HEK293 (cell line): ENCODE data around the gene PPP1R8.

Source experiments
- CTCF ChIA-PET: fragments of 350-600 bp; formaldehyde crosslinking; extraction: SDS; loops from one replicate; lab custom pipeline; 2021; ENCODE audit warnings: antibody characterized with exemption; lab: Yijun Ruan, JAX
- POLR2A ChIA-PET: fragments of 300-600 bp; formaldehyde crosslinking; extraction: SDS; loops from one replicate; lab custom pipeline; 2020; ENCODE audit warnings: antibody characterized with exemption, inconsistent platforms; lab: Yijun Ruan, JAX
- H3K27ac ChIP-seq: fragments of 200-500 bp; sonication (Bioruptor generic); 2 replicates; pipeline ENCODE4 v1.5.1; 2014; ENCODE audit warnings: low read depth, low read length, control low read depth, inconsistent platforms; ENCODE audit errors: extremely low read depth
- H3K36me3 ChIP-seq, 2 experiments: fragments of 200-500 bp in 1 of 2; sonication (Bioruptor generic) in 1 of 2; 1 replicate in 1 of 2; 2 replicates in 1 of 2; pipeline ENCODE4 v1.5.1; 2014 to 2017; ENCODE audit warnings: inconsistent platforms in 2 of 2, low read length in 2 of 2; ENCODE audit not compliant: control insufficient read depth in 2 of 2, insufficient read depth in 1 of 2
- H3K4me1 ChIP-seq: fragments of 200-500 bp; sonication (Bioruptor generic); 2 replicates; pipeline ENCODE4 v1.5.1; 2014; ENCODE audit warnings: mild to moderate bottlenecking, low read length, inconsistent platforms; ENCODE audit not compliant: control insufficient read depth, insufficient read depth
- H3K4me3 ChIP-seq: 2 replicates; pipeline ENCODE4 v1.5.1; 2011; ENCODE audit warnings: low read depth, mild to moderate bottlenecking, control low read depth, low read length, moderate library complexity
- H3K9me3 ChIP-seq: fragments of 200-500 bp; sonication (Bioruptor generic); 2 replicates; pipeline ENCODE4 v1.5.1; 2014; ENCODE audit warnings: low read depth, low read length, inconsistent platforms; ENCODE audit not compliant: control insufficient read depth, insufficient read depth
- GFI1B ChIP-seq: fragments of 450-650 bp; formaldehyde crosslinking; IDR thresholded peaks from 2 replicates; pipeline ENCODE4 v1.5.1; 2016; ENCODE audit warnings: missing biosample characterization, missing genetic modification characterization
- MEIS1 ChIP-seq: sonication (generic); formaldehyde crosslinking; IDR thresholded peaks from 2 replicates; pipeline ENCODE4 v1.8.1; 2022; ENCODE audit warnings: missing genetic modification reagents, mild to moderate bottlenecking, borderline replicate concordance
- SCRT1 ChIP-seq: fragments of 450-650 bp; formaldehyde crosslinking; IDR thresholded peaks from 2 replicates; pipeline ENCODE4 v1.5.1; 2016; ENCODE audit warnings: missing biosample characterization, missing genetic modification characterization, borderline replicate concordance
- SP2 ChIP-seq: fragments of 450-650 bp; formaldehyde crosslinking; IDR thresholded peaks from 2 replicates; pipeline ENCODE4 v1.5.1; 2016; ENCODE audit warnings: missing biosample characterization, missing genetic modification characterization
- ZBTB1 ChIP-seq: fragments of 450-650 bp; formaldehyde crosslinking; IDR thresholded peaks from 2 replicates; pipeline ENCODE4 v1.5.1; 2016; ENCODE audit warnings: missing biosample characterization, missing genetic modification characterization
- ZBTB7A ChIP-seq: fragments of 450-650 bp; formaldehyde crosslinking; IDR thresholded peaks from 2 replicates; pipeline ENCODE4 v1.5.1; 2016; ENCODE audit warnings: low read depth, missing biosample characterization, missing genetic modification characterization
- ZFP3 ChIP-seq: fragments of 450-650 bp; formaldehyde crosslinking; IDR thresholded peaks from 2 replicates; pipeline ENCODE4 v1.5.1; 2016; ENCODE audit warnings: low read depth, missing biosample characterization, missing genetic modification characterization
- ZNF221 ChIP-seq: fragments of 450-650 bp; formaldehyde crosslinking; IDR thresholded peaks from 2 replicates; pipeline ENCODE4 v1.5.1; 2017; ENCODE audit warnings: missing biosample characterization, missing genetic modification characterization, borderline replicate concordance
- ZNF292 ChIP-seq: fragments of 450-650 bp; formaldehyde crosslinking; IDR thresholded peaks from 2 replicates; pipeline ENCODE4 v1.5.1; 2016; ENCODE audit warnings: low read depth, missing biosample characterization, missing genetic modification characterization, borderline replicate concordance
- ZNF311 ChIP-seq: fragments of 450-650 bp; formaldehyde crosslinking; IDR thresholded peaks from 2 replicates; pipeline ENCODE4 v1.5.1; 2017; ENCODE audit warnings: missing biosample characterization, missing genetic modification characterization, borderline replicate concordance
- ZNF335 ChIP-seq: fragments of 450-650 bp; formaldehyde crosslinking; conservative IDR thresholded peaks from 2 replicates; pipeline ENCODE4 v1.5.1; 2016; ENCODE audit warnings: missing biosample characterization, missing genetic modification characterization
- ZNF354C ChIP-seq: fragments of 450-650 bp; formaldehyde crosslinking; IDR thresholded peaks from 2 replicates; pipeline ENCODE4 v1.5.1; 2016; ENCODE audit warnings: missing biosample characterization, missing genetic modification characterization, low read depth, borderline replicate concordance
- ZNF529 ChIP-seq: fragments of 450-650 bp; formaldehyde crosslinking; IDR thresholded peaks from 2 replicates; pipeline ENCODE4 v1.5.1; 2017; ENCODE audit warnings: missing genetic modification characterization, missing biosample characterization; ENCODE audit not compliant: insufficient replicate concordance
- ZNF561 ChIP-seq: fragments of 450-650 bp; IDR thresholded peaks from 2 replicates; pipeline ENCODE4 v1.5.1; 2018; ENCODE audit warnings: missing biosample characterization, missing genetic modification characterization, borderline replicate concordance
- ZNF658 ChIP-seq: fragments of 450-650 bp; formaldehyde crosslinking; IDR thresholded peaks from 2 replicates; pipeline ENCODE4; 2016; ENCODE audit warnings: missing biosample characterization, missing genetic modification characterization
- ZSCAN30 ChIP-seq: fragments of 450-650 bp; IDR thresholded peaks from 2 replicates; pipeline ENCODE4 v1.5.1; 2018; ENCODE audit warnings: missing biosample characterization, mild to moderate bottlenecking, missing genetic modification characterization, moderate library complexity
- TF ChIP-seq, protein P1 (sequence below): fragments of 450-650 bp; formaldehyde crosslinking; IDR thresholded peaks from 2 replicates; pipeline ENCODE4 v1.5.1; 2016; ENCODE audit warnings: missing biosample characterization, missing genetic modification characterization
- TF ChIP-seq, protein P2 (sequence below): IDR thresholded peaks from 2 replicates; pipeline ENCODE4 v1.6.1; 2011; ENCODE audit warnings: mild to moderate bottlenecking, low read depth, low read length, borderline replicate concordance
- TF ChIP-seq, protein P3 (sequence below): fragments of 450-650 bp; formaldehyde crosslinking; IDR thresholded peaks from 2 replicates; pipeline ENCODE4 v1.5.0; 2017; ENCODE audit warnings: missing biosample characterization, missing genetic modification characterization, borderline replicate concordance
- TF ChIP-seq, protein P4 (sequence below): fragments of 450-650 bp; formaldehyde crosslinking; IDR thresholded peaks from 2 replicates; pipeline ENCODE4 v1.5.1; 2016; ENCODE audit warnings: missing biosample characterization, missing genetic modification characterization
- TF ChIP-seq, protein P5 (sequence below): fragments of 450-650 bp; formaldehyde crosslinking; IDR thresholded peaks from 2 replicates; pipeline ENCODE4 v1.5.1; 2016; ENCODE audit warnings: missing biosample characterization, missing genetic modification characterization

Gene PPP1R8

GRCh38 chr1:27835046-27835445 lies 4.5 kb downstream of the PPP1R8 start (continued):
- no peak for TF ChIP-seq ZNF292 (tag by site-specific recombination)

DNA sequence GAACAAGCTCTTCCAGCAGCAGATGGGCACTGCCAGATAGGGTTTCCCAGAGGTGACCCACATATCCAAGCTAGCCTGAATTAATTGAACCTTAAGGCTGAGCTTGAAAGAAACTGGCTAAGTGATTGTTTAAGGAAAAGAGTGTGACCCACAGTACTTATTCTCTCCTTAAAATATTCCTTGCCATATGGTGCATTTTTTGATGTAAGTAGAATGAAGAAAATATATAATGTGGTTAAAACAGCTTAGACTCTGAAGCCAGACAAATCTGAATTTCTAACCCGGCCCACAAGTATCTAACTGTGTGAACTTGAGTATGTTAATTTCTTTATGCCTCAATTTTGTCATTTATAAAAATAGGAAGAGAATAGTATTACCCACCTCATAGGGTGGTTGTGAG lies 4.9 kb downstream of the PPP1R8 start:
- ChIA-PET CTCF (interaction anchor here (0.9 to 1.6 kb wide), 3 partner anchors 12 to 279 kb away, joined by 3 to 6 read pairs (median 4); no protein-coding TSS in a partner anchor), POLR2A (interaction anchor here (0.5 kb wide), 1 partner anchor 66 kb away, joined by 4 read pairs; no protein-coding TSS in a partner anchor)
- Histone ChIP-seq H3K36me3 (peaks cover 29 to 73% of the 10 kb centered on the region in 2 experiments), H3K27ac (no peak overlapping the region), H3K9me3 (no peaks in the 10 kb centered on the region), H3K4me1 (0 out of 2 replicates have a peak, but pooled peaks cover 2% of the 10 kb centered on the region), H3K4me3 (no peak overlapping the region)
- TF ChIP-seq, protein P1, sequence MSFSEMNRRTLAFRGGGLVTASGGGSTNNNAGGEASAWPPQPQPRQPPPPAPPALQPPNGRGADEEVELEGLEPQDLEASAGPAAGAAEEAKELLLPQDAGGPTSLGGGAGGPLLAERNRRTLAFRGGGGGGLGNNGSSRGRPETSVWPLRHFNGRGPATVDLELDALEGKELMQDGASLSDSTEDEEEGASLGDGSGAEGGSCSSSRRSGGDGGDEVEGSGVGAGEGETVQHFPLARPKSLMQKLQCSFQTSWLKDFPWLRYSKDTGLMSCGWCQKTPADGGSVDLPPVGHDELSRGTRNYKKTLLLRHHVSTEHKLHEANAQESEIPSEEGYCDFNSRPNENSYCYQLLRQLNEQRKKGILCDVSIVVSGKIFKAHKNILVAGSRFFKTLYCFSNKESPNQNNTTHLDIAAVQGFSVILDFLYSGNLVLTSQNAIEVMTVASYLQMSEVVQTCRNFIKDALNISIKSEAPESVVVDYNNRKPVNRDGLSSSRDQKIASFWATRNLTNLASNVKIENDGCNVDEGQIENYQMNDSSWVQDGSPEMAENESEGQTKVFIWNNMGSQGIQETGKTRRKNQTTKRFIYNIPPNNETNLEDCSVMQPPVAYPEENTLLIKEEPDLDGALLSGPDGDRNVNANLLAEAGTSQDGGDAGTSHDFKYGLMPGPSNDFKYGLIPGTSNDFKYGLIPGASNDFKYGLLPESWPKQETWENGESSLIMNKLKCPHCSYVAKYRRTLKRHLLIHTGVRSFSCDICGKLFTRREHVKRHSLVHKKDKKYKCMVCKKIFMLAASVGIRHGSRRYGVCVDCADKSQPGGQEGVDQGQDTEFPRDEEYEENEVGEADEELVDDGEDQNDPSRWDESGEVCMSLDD (tag by site-specific recombination), result no peak
- TF ChIP-seq GFI1B (tag by site-specific recombination), result no peak
- no peak for TF ChIP-seq ZBTB1 (tag by site-specific recombination)
- no peak for TF ChIP-seq ZNF354C (tag by site-specific recombination)
- TF ChIP-seq, protein P2, sequence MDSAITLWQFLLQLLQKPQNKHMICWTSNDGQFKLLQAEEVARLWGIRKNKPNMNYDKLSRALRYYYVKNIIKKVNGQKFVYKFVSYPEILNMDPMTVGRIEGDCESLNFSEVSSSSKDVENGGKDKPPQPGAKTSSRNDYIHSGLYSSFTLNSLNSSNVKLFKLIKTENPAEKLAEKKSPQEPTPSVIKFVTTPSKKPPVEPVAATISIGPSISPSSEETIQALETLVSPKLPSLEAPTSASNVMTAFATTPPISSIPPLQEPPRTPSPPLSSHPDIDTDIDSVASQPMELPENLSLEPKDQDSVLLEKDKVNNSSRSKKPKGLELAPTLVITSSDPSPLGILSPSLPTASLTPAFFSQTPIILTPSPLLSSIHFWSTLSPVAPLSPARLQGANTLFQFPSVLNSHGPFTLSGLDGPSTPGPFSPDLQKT, result no peak
- TF ChIP-seq, protein P3, sequence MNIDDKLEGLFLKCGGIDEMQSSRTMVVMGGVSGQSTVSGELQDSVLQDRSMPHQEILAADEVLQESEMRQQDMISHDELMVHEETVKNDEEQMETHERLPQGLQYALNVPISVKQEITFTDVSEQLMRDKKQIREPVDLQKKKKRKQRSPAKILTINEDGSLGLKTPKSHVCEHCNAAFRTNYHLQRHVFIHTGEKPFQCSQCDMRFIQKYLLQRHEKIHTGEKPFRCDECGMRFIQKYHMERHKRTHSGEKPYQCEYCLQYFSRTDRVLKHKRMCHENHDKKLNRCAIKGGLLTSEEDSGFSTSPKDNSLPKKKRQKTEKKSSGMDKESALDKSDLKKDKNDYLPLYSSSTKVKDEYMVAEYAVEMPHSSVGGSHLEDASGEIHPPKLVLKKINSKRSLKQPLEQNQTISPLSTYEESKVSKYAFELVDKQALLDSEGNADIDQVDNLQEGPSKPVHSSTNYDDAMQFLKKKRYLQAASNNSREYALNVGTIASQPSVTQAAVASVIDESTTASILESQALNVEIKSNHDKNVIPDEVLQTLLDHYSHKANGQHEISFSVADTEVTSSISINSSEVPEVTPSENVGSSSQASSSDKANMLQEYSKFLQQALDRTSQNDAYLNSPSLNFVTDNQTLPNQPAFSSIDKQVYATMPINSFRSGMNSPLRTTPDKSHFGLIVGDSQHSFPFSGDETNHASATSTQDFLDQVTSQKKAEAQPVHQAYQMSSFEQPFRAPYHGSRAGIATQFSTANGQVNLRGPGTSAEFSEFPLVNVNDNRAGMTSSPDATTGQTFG, result no peak
- no peak for TF ChIP-seq ZNF658 (tag by site-specific recombination)
- TF ChIP-seq ZNF221 (tag by site-specific recombination), result no peak
- no peak for TF ChIP-seq ZFP3 (tag by site-specific recombination)
- no peak for TF ChIP-seq SP2 (tag by site-specific recombination)
- TF ChIP-seq, protein P4, sequence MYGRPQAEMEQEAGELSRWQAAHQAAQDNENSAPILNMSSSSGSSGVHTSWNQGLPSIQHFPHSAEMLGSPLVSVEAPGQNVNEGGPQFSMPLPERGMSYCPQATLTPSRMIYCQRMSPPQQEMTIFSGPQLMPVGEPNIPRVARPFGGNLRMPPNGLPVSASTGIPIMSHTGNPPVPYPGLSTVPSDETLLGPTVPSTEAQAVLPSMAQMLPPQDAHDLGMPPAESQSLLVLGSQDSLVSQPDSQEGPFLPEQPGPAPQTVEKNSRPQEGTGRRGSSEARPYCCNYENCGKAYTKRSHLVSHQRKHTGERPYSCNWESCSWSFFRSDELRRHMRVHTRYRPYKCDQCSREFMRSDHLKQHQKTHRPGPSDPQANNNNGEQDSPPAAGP (tag by site-specific recombination), result no peak

DNA sequence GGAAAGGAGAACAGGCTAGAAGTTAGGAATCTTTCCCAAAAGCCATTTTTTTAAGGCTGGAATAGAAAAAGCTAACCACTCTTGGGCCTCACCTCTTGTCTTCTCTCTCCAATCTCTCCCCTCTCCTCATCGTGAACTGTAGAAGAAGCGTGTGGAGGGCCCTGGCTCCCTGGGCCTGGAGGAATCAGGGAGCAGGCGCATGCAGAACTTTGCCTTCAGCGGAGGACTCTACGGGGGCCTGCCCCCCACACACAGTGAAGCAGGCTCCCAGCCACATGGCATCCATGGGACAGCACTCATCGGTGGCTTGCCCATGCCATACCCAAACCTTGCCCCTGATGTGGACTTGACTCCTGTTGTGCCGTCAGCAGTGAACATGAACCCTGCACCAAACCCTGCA lies 19.4 kb downstream of the PPP1R8 start:
- CTCF ChIA-PET, result interaction anchor here (0.6 to 2.7 kb wide), 2 partner anchors 8 to 242 kb away, joined by 3 to 15 read pairs; no protein-coding TSS in a partner anchor
- Histone ChIP-seq H3K9me3 (no peaks in the 10 kb centered on the region), H3K36me3 (peaks cover 47 to 69% of the 10 kb centered on the region in 2 experiments), H3K4me3 (no peak overlapping the region), H3K27ac (no peak overlapping the region), H3K4me1 (no peaks in the 10 kb centered on the region)
- POLR2A ChIA-PET, result interaction anchor here (0.6 kb wide), 1 partner anchor 114 kb away, joined by 5 read pairs; no protein-coding TSS in a partner anchor
- TF ChIP-seq, protein P2, result no peak
- TF ChIP-seq ZNF529 (tag by site-specific recombination) (no peak), ZNF354C (tag by site-specific recombination) (no peak), ZSCAN30 (tag by site-specific recombination) (no peak), MEIS1 (CRISPR knock-in tag) (no peak), ZNF335 (no peak), ZNF311 (no peak), SCRT1 (tag by site-specific recombination) (no peak), ZNF561 (tag by site-specific recombination) (no peak), ZBTB7A (tag by site-specific recombination) (no peak)
- TF ChIP-seq, protein P5, sequence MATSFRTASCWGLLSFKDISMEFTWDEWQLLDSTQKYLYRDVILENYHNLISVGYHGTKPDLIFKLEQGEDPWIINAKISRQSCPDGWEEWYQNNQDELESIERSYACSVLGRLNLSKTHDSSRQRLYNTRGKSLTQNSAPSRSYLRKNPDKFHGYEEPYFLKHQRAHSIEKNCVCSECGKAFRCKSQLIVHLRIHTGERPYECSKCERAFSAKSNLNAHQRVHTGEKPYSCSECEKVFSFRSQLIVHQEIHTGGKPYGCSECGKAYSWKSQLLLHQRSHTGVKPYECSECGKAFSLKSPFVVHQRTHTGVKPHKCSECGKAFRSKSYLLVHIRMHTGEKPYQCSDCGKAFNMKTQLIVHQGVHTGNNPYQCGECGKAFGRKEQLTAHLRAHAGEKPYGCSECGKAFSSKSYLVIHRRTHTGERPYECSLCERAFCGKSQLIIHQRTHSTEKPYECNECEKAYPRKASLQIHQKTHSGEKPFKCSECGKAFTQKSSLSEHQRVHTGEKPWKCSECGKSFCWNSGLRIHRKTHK (tag by site-specific recombination), result no peak
